ENCODE results near the gene CAPN1. TPM values are rescaled to one million over a fixed set of nuclear protein-coding genes. Genes with fewer than 3 reads are reported as not detected.

Gene CAPN1
- total and polyA plus RNA-seq, 8 donors: 80.5 to 248 (median 88.0) TPM

- Histone ChIP-seq H3K9me3 (no peaks in the 10 kb centered on the region), H3K27me3 (no peaks in the 10 kb centered on the region), H3K27ac (no peak overlapping the region), H3K4me3 (no peak overlapping the region), H3K4me1 (peaks cover 2 to 21% of the 10 kb centered on the region in 2 donors), H3K36me3 (peaks cover 0 to 41% of the 10 kb centered on the region in 2 donors)
- intact Hi-C loops (cut with DNase I): no loop called here
- TF ChIP-seq CTCF (IDR thresholded peaks at IDR 0.05): no peak
- DNase-seq: peak in 1 of 4 donors; percentile 85
- no peak for ATAC-seq
These were observed 31.8 kb downstream of the CAPN1 start for GRCh38 chr11:65213322-65214211.

GRCh38 chr11:65214212-65214845 is 32.6 kb downstream of the CAPN1 start:
- TF ChIP-seq CTCF (IDR thresholded peaks at IDR 0.05): no peak
- DNase-seq (no peak), ATAC-seq (no peak)
- no peaks in the 10 kb centered on the region for H3K27me3 ChIP-seq
- H3K36me3 ChIP-seq: peaks cover 0 to 38% of the 10 kb centered on the region in 2 donors
- H3K9me3 ChIP-seq: no peaks in the 10 kb centered on the region
- H3K4me3 ChIP-seq: no peak overlapping the region
- intact Hi-C loops (cut with DNase I): no loop called here
- no peak overlapping the region for H3K27ac ChIP-seq
- peaks cover 0 to 14% of the 10 kb centered on the region in 2 donors for H3K4me1 ChIP-seq

GRCh38 chr11:65215441-65216076 is 33.8 kb downstream of the CAPN1 start:
- TF ChIP-seq CTCF (IDR thresholded peaks at IDR 0.05): no peak
- Histone ChIP-seq H3K27me3 (no peaks in the 10 kb centered on the region), H3K27ac (no peak overlapping the region), H3K36me3 (peaks cover 0 to 26% of the 10 kb centered on the region in 2 donors), H3K4me3 (no peak overlapping the region), H3K4me1 (peaks cover 0 to 12% of the 10 kb centered on the region in 2 donors), H3K9me3 (no peaks in the 10 kb centered on the region)
- DNase-seq (peak in 1 of 4 donors; percentile 43), ATAC-seq (no peak)
- intact Hi-C loops (cut with DNase I): no loop called here

- intact Hi-C loops (cut with DNase I): no loop called here
- no peak overlapping the region for H3K27ac ChIP-seq
- H3K27me3 ChIP-seq: no peaks in the 10 kb centered on the region
- no peak for TF ChIP-seq CTCF (IDR thresholded peaks at IDR 0.05)
- H3K9me3 ChIP-seq: no peaks in the 10 kb centered on the region
- peak in 1 of 4 donors; percentile 33 for DNase-seq
- H3K36me3 ChIP-seq: peaks cover 0 to 13% of the 10 kb centered on the region in 2 donors
- H3K4me1 ChIP-seq: peaks cover 0 to 14% of the 10 kb centered on the region in 2 donors
- H3K4me3 ChIP-seq: no peak overlapping the region
- ATAC-seq: no peak
These were observed 35.1 kb downstream of the CAPN1 start for GRCh38 chr11:65216830-65217229.

Data from left lung (tissue), 10 donors.